ENCODE measurements around the gene GOLIM4. TPM values are rescaled to one million over a fixed set of nuclear protein-coding genes. Genes with fewer than 3 reads are reported as not detected.
A peak's percentile ranks its signal among the peaks of the same experiment; 100 is the strongest.

GOLIM4 gene
- total RNA-seq, 2 donors from 2014 or later: 52.3 to 52.4 TPM

GRCh38 chr3:168104361-168104760, 8.6 kb upstream of the GOLIM4 start:
- intact Hi-C loops (cut with DNase I): no loop called here
- no peak for DNase-seq
- ATAC-seq: no peak

DNA sequence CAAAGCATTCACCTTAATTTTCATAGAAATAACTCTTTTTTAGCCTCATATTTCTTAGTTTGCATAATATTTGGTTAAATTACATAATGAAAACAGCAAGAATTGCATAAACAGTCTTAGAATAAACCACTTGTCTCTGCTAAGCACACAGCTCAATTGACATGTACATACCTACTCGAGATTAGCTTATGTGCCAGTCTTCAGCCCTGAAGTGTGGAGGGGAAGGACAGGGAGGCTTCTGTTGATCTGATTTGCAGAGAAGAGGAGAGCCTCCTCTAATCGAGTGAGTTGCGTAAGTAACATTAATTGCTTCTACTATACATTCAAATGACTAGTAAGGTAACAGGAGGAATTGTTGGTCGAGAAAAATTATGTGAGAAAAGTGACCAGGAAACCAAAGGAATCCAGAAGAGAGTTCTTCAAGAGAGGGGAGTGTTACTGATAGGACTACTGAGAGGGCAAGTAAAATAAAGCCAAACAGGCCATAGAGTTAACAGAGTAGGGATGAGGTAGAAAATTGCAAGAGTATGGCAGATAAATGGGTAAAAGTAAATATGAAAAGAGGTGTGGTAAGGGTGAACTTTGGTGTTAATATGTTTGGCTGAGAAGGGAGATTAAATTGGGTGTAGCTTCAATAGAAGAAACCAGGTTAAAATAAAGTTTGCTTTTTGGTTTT, 7.1 kb upstream of the GOLIM4 start:
- ATAC-seq: no peak
- intact Hi-C loops (cut with DNase I): no loop called here
- DNase-seq: no peak

DNA sequence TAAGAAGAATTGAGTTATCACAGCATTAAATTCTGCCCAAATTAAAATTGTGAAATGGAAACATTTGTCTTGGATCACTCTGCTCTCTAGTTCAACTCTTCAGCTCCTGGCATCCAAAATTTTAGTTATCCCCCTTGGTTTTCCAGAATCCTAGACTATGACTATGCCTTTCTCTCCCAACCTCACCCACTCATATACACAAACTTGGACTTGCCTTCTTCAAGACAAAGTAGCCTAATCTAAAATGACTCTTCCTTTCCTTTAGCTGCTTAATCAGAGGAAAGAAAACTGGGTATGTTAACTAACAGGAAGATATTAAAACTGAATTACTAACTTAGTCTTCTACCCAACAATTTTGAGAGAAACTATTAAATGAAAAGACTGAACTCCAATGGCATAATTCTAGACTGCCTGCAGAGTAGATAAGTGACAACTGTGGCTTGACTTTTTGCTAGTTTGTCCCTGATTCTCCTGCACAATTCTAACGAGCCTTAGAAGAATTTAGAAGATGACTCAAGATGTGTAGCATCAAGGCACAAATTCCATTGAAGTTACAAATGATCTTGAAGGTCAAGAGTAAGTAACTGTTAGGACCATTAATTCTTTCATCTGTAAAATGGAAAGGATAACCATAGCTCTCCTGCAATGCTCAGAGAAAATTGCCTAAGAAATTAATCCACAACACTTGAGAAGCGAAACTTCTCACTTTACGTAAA, 5.2 kb upstream of the GOLIM4 start:
- ATAC-seq (no peak), DNase-seq (no peak)
- intact Hi-C loops (cut with DNase I): no loop called here

DNA sequence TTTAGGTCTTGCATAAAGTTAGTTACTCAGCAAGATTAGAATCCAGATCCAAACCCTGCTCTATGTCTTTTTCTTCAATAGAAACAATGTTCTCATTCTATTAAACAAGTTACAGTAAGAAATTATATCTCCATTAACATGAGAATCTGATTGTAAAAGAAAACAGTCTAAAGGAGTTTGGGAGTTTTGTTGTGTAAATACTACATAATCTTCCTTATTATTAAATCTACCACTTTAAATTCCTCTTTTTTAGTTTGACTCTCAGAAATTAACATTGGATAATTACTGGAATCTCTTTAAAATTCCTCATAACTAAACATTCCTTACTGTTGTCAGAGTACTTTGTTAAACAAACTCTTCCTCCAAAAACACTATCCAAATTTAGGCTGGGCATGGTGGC, 1.7 kb upstream of the GOLIM4 start:
- intact Hi-C loops (cut with DNase I): no loop called here
- DNase-seq (no peak), ATAC-seq (no peak)

GRCh38 chr3:168096210-168096652, 507 bp upstream of the GOLIM4 start:
- DNase-seq: peak; percentile 74
- intact Hi-C loops (cut with DNase I): no loop called here
- ATAC-seq: peak; percentile 32 to 44

- intact Hi-C loops (cut with DNase I): loop anchor here (2.0 to 5.0 kb wide), 2 partner anchors 43 to 46 kb away; no protein-coding TSS in a partner anchor
- DNase-seq: peak; percentile 76
- peak; percentile 32 to 65 for ATAC-seq
These were observed 680 bp downstream of the GOLIM4 start for GRCh38 chr3:168094877-168095610.

GRCh38 chr3:168094580-168094876, 1.2 kb downstream of the GOLIM4 start:
- ATAC-seq: no peak
- intact Hi-C loops (cut with DNase I): loop anchor here (2.0 to 5.0 kb wide), 2 partner anchors 42 to 46 kb away; no protein-coding TSS in a partner anchor
- no peak for DNase-seq

DNA sequence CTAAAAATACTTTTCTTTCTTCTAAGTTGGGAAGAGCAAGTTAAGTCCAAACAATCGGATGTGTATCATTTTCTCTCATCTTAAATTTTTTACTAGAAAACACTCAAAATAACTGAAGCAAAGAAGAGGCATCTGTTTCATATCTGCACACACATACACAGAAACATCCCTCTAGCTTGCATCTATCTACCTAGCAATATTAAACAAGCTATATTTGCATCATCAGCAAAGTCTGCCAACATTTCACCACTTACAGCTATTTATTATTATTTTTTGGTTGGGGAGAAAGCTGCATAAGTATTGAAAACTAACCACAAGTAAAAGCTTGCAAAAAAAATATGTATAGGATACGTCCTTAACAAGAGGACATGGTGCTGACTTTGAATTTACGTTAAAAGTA, 1.9 kb downstream of the GOLIM4 start:
- no peak for DNase-seq
- intact Hi-C loops (cut with DNase I): loop anchor here (2.0 to 5.0 kb wide), 2 partner anchors 41 to 45 kb away; no protein-coding TSS in a partner anchor
- no peak for ATAC-seq

GRCh38 chr3:168093229-168093628, 2.5 kb downstream of the GOLIM4 start:
- intact Hi-C loops (cut with DNase I): loop anchor here in 1 of 2 donors (5.0 kb wide), 1 partner anchor 41 kb away; no protein-coding TSS in a partner anchor
- DNase-seq (no peak), ATAC-seq (no peak)

DNA sequence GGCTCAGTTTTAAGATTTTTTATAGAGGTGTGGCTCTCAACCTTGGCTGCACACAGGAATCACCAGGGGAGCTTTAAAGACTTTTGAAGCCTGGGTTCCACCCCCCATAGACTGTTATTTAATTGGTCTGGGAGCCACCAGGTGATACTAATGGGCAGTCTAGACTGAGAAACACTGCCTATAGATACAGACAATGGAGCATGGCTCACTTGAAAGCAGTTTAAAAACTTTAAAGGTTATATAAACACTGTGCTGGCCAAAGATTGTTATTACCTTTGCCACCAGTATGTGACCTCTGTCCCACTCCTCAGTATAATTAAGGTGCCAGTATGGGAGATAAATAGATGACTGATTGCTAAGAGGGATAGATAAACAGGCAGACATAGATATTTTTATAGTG, 3.8 kb downstream of the GOLIM4 start:
- intact Hi-C loops (cut with DNase I): loop anchor here in 1 of 2 donors (5.0 kb wide), 1 partner anchor 40 kb away; no protein-coding TSS in a partner anchor
- ATAC-seq: no peak
- no peak for DNase-seq

DNA sequence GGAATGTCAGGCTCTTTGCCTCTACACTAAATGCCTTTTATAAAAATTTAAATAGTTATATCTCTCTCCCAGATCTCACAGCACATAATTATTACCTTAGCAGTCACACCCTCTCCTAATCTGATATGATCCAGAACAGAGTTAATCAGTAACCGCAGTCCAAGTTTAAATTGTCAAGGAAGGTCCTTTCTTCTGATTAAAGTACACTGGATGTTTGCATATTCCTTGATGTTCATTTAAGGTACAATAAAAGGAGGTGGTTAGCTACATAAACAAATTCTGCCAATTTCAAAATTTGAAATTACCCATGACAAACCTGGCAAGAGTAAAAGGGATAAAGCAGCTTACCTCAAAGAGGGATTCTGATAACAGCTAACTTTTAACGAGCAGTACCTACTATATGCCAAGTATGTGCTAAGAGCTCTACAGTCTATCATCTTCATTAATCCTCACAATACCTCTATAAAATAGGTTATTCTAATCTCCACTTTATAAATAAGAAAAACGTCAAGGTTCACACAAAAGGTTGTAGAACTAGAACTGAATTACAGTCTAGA, 4.3 kb downstream of the GOLIM4 start:
- intact Hi-C loops (cut with DNase I): loop anchor here in 1 of 2 donors (5.0 kb wide), 1 partner anchor 39 kb away; no protein-coding TSS in a partner anchor
- ATAC-seq: no peak
- DNase-seq: no peak

- no peak for ATAC-seq
- no peak for DNase-seq
- intact Hi-C loops (cut with DNase I): loop anchor here in 1 of 2 donors (5.0 kb wide), 1 partner anchor 38 kb away; no protein-coding TSS in a partner anchor
These were observed 5.2 kb downstream of the GOLIM4 start for GRCh38 chr3:168090306-168091085.

DNA sequence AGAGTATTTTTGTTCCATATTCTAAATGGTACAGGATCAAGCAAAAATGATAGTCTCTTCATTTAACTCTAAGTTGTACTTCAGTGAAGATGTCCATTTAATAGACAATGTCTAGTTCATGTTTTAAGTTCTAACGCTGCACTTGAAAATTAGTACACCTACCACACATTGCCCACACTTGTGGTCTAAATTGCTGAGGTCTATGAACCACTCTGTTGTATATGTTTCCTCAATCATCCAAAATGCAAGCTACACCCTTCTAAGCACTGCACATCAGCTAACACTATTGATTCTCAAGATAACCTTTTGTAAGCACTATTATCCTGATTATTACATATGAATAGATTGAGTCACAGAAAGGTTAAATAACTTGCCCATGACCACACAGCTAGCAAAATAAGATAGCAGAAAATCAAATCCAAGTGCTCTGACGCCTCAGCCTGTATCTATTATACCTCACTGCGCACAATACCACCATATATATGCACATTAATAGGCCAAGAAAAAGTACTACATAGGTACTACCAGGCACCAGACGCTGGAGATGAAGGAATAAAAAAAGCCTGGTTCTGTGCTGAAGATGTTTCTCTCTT, 6.4 kb downstream of the GOLIM4 start:
- no peak for ATAC-seq
- no peak for DNase-seq
- intact Hi-C loops (cut with DNase I): no loop called here

DNA sequence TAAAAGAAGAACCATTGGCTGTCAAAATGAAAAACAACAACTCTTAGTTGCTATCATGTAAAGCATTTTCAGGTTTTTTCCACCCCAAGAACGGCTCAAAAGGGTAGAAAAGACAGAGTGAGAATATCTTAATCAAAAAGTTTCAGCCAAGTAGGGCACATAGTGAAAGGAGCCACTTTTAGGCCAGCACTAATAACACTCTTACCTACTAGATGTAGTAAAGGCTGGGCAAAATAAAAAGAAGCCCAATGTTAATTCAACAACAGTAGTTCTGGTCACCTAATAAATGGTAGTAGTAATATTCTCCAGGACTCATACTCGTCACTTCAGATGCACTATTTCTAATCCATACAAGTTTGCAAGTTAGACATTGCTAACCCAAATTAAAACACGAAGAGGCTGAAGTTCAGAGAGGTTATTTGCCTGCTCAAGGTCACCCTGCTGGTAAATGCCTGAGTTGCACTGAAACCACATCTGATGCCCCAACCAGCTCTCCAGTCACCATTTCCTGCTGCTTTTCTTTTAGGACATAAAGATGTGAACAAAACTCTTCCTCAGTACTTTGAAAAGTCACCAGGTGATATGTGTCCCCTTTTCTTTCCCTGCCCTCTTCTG, 7.5 kb downstream of the GOLIM4 start:
- DNase-seq (no peak), ATAC-seq (no peak)
- intact Hi-C loops (cut with DNase I): no loop called here

- DNase-seq (no peak), ATAC-seq (no peak)
- intact Hi-C loops (cut with DNase I): no loop called here
These were observed 8.2 kb downstream of the GOLIM4 start for GRCh38 chr3:168087539-168087938.

- ATAC-seq (no peak), DNase-seq (no peak)
- intact Hi-C loops (cut with DNase I): no loop called here
These were observed 9.0 kb downstream of the GOLIM4 start for GRCh38 chr3:168086541-168087260.

DNA sequence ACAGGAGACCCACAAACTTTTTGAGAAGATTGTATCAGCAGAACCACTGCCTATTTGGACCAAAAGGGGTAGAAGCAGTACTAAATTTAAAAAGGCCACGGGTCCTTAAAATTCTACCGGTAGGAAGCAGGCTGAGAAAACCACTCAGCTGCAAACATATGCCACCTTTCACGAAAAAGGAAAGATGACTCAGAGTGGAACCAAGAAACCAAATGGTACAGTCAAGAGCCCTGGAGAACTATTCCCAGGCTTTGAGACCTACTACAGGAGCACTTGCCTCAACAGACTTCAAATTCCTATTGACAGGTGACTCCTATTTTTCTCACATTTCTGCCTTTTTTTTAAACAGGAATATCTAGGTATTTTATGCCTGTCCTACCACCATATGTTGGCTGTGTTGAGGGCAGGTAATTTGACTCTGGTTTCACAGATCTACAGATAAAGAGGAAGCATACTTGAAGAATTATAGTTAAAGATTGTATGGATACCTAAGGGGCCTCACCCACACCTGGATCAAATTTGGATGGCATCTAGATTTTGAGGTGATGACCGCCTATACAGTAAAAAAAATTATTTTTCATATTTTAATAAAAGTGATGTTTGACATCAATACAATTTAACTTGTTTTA, 10.1 kb downstream of the GOLIM4 start:
- intact Hi-C loops (cut with DNase I): no loop called here
- ATAC-seq (no peak), DNase-seq (no peak)
